ENCODE measurements around the gene SLC35B2.

DNA sequence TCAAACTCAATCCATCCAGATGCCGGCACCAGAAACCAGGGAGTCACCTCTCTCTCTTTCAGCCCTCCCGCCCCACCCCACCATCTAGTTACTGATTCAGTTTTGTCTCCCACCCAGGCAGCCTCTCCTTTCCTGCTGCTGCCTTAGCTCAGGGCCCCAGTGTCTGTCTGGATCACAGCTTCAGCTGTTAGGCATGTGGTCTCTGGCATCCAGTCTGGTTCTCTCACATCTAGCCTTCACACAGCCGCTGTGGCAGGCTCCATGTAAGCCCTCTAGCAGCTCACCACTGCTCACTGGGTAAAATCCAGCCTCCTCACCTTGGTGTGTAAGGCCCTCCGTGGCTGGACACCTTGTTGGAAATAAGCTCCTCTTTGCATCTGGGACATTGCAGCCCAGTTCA, 34.5 kb upstream of the SLC35B2 start:
- TF ChIP-seq, protein P1, sequence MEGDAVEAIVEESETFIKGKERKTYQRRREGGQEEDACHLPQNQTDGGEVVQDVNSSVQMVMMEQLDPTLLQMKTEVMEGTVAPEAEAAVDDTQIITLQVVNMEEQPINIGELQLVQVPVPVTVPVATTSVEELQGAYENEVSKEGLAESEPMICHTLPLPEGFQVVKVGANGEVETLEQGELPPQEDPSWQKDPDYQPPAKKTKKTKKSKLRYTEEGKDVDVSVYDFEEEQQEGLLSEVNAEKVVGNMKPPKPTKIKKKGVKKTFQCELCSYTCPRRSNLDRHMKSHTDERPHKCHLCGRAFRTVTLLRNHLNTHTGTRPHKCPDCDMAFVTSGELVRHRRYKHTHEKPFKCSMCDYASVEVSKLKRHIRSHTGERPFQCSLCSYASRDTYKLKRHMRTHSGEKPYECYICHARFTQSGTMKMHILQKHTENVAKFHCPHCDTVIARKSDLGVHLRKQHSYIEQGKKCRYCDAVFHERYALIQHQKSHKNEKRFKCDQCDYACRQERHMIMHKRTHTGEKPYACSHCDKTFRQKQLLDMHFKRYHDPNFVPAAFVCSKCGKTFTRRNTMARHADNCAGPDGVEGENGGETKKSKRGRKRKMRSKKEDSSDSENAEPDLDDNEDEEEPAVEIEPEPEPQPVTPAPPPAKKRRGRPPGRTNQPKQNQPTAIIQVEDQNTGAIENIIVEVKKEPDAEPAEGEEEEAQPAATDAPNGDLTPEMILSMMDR (conservative IDR thresholded peaks at IDR 0.05; ENCODE audit: low read length), result no peak
- TF ChIP-seq EZH2phosphoT487 (IDR thresholded peaks at IDR 0.05; ENCODE audit: borderline replicate concordance, low read depth, low read length), result no peak

Measured in OCI-LY7 (cell line).